Stimulated activated CD4-positive, alpha-beta T cell treated with anti-CD3 and anti-CD28 coated beads, Interleukin-2, amount 100 ng/mL, for 4 hours (primary cell): Measurements from ENCODE around the gene NCKAP5L.

Experiments
- DNase-seq: peaks from one replicate; pipeline ENCODE4 v3.0.0-alpha.2; 2020; ENCODE audit warnings: low read depth

Gene NCKAP5L

DNA sequence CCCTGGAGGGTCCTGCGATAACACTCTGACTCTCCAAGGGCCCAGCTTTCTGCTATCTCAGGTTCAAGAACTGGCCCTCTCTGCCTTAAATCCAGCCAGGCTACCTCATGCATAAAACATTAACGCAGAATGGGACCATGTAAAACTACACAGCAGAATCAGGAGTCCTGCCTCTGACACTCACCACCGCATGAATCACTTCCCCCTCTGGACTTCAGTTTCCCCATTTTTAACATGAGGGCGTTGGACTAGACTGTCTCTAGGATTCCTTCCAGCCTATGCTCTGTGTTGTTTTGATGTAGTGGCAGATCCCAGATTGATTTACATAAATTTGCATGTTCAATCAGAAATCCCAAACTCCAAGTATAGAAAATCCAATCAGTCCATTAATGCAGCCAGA is 3.3 kb downstream of the NCKAP5L start:
- DNase-seq, result no peak

DNA sequence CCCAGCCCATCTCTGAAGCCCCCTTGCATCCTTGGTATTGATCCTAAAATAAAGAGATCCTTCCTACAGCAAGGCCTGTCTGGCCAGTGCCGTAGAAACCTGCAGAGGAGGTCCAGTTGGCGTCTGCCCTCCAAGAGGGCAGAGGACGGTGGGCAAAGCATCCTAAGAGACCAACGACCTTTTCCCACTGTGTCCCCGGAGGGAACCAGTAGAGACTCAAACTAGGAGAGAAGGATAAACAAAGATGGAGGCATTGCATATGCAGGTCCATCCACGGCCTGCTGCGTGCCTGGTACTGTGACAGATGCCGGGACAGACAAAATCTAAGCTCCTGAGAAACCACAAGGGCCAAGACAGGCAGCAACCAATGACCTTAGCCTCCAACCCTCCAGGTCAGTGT is 3.8 kb downstream of the NCKAP5L start:
- DNase-seq, result no peak

DNA sequence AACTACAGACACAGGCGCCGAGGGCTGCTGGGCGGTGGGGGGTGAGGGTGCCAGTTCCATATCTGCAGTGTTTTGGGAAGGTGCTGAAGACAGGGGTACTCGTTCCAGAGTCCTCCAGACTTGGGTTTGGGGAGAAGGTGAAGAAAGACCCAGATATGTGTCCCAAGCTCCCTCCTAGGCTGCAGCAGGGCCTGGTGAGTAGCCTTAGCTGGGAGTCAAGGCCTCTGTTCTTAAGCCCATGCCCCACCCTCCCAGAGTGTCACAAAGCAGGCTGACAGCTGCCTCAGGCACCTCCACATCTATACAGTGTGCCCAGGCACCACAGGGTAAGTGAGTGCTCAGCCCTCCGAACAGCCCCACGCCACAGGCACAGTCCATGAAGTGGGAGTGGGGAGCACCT is 4.3 kb downstream of the NCKAP5L start:
- DNase-seq, result no peak

DNA sequence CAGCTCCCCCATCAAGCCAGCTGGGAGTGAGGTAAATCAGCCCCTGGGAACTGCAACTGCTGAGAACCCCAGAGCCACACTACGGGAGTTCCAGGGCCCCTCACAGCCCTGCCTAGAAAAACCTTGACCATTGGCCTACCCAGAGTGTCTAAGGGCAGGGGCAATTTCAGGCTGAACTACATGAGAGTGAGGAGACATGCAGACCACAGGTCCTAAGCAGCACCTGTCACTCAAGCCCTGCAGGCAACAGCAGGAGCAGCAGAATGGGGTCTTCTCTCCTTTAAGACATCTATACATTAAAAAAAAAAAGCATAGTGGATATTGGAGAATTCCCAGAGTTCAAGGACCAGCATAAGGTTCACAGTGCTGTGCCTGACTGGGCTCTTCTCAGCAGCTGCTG is 4.9 kb downstream of the NCKAP5L start:
- no peak for DNase-seq

DNA sequence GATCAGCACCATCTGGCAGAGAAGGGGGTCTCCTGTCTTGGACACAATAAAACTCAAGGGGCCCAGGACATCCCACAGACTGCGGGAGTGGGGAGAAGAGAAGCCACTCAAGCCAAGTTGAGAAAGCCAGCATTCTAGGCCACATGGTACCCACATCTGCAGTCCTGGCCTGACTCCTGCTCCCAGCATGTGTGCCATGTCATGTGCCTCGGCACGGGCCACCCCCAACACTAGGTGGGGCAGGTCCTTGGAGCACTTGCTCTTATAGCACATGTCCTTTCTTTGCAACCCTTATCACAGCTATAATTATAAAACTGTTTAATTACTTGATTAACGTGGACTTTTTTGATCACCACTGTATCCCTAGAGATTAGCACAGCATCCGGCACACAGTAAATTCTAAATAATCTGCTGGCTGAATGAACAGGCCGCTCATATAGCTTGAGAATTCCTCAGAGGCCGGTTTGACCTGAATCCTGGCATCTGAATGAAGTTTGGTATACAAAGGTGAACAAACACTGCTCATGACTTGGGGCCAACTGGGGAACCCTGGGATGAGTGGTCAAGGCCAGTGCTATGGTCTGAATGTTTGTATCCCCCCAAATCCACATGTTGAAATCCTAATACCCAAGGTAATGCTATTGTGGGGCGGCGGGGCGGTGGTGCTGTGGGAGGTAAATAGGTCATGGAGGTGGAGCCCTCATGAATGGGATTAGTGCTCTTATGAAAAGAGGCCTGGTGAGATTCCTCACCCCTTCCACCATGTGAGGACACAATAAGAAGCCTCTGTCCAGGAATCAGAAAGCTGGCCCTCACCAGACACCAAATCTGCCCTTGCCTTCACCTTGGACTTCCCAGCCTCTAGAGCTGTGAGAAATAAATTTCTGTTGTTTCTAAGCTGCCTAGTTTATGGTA is 6.6 kb downstream of the NCKAP5L start:
- DNase-seq, result no peak

DNA sequence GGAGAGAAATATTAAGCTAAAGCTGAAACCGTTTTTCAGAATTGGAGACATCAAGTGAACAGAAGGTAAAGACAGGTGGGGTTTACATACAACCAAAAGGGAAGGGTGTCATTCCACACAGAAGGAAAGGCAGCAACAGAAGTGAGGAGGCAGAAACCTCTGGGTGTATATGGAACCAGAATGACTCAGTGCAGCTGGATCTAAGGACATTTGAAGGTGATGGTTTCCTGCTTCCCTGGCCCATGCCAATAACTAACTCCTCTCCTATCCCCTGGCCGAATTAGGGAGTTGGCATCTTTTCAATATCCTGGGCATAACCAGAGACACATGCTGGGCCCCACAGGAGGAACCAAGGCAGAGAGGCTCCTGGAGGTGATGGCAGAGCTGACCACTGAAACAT is 8.4 kb downstream of the NCKAP5L start:
- no peak for DNase-seq

DNA sequence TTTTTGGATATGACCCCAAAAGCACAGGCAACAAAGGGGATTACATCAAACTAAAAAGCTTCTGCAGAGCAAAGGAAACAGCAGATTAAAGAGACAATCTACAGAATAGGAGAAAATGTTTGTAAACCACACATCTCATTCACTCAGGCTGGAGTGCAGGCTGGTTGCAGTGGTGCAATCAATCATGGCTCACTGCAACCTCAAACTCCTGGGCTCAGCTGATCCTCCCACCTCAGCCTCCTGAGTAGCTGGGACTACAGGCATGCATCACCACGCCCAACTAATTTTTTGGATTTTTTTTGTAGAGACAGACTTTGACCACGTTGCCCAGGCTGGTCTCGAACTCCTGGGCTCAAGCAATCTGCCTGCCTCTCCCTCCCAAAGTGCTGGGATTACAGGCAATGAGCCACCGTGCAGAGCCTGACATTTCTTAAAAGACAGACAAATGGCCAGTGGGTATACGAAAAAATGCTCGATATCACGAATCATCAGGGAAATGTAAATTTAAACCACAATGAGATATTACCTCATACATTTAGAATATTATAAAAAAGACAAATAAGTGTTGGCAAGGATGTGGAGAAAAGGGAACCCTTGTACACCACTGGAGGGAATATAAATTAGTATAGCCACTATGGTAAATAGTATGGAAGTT is 9.8 kb downstream of the NCKAP5L start:
- DNase-seq, result no peak

DNA sequence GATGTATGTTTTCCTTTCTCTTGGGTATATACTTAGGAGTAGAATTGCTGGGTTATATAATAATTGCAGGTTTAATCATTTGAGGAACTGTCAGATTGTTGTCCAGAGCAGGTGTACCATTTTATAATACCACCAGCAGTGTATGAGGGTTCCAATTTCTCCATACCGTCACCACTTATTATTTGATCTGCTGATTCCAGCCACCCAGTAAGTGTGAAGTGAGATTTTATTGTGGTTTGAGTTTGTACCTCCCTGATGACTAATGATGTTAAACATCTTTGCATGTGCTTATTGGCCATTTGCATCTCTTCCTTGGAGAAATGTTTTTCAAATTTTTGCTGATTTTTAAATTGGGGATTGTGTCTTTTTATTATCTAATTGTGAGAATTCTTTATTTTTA is 15.1 kb downstream of the NCKAP5L start:
- no peak for DNase-seq

DNA sequence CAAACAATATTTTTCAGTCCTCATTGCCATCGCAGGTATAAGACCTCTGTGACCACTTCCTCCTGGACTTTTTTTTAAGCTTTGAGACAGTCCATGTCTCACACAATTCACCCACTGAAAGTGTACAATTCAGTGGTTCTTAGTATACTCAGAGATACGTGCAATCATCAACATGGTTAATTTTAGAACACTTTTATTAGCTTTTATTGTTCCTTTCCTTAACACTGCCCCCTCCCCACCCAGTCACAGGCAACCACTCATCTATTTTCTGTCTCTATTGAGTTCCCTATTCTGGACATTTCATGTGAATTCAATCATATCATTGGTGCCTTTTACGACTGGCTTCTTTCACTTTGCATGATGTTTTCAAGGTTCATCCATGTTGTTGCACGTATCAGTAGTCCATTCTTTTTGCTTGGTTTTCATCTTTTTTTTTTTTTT is 16.2 kb downstream of the NCKAP5L start:
- no peak for DNase-seq

DNA sequence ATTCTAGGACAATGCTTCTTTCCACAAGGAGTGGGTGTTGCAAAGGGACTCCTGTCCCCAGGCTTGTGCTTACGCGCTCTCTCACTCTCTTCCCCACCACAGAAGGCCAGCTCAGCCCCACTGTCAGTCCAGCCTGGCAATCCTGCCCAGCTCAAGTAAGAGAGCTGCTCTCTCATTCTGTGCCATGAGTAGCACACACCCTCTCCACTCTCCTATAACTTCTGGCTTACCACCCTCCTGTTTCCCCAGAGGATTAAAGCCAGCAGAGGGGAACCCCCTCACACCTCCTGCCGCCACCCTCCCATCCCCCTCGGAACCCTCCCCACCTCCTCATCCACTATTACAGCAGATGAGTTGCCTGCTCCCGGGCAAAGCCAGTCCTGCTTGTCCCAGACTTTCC is 17.1 kb downstream of the NCKAP5L start:
- DNase-seq, result no peak

DNA sequence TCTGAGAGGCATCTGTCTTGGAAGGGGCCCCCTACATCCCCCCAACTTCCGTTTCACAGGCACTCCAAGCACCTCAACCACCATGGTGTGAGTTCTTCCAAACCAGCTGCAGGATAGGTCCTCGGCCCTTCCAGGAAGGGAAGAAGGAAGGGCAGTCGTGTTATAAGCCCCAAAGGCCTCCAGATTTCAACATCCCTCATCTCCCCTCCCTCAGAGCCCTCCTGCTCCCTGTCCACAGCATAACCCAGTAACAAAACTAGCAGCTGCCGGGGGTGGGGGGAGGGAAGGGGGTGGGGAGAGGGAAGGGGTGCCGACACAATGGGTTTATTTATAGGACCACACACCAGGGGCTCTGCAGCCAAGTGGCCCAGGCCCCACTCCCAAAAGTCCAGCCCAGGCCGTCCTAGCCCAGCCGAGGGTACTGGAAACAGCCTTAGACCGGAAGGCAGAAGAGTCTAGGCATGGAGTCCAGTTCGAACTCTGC is 18.3 kb downstream of the NCKAP5L start:
- no peak for DNase-seq

DNA sequence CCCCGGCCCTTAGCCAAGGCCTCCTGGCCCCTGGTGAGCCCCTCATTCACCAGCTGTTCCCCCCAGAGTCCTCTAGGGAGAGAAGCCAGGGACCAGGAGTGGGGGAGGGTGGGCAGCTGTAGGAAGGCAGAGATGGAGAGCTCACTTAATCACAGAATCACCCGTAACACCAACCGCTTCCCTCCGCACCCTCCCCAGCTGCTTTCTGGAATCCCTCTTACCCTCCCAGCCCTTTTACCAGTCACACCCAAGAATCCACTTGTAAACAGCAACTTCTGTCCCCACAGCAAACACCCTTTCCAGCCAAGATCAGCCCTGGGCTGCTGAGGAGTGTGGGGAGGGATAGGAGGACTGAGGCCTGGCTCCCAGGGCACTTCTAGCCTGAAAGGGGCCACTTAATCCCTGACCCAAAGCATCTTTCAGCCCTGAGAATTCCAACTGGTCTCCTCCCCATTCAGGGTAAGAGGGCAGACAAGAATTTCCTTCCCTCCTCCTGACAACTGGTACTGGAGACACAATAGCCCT is 18.8 kb downstream of the NCKAP5L start:
- no peak for DNase-seq

DNA sequence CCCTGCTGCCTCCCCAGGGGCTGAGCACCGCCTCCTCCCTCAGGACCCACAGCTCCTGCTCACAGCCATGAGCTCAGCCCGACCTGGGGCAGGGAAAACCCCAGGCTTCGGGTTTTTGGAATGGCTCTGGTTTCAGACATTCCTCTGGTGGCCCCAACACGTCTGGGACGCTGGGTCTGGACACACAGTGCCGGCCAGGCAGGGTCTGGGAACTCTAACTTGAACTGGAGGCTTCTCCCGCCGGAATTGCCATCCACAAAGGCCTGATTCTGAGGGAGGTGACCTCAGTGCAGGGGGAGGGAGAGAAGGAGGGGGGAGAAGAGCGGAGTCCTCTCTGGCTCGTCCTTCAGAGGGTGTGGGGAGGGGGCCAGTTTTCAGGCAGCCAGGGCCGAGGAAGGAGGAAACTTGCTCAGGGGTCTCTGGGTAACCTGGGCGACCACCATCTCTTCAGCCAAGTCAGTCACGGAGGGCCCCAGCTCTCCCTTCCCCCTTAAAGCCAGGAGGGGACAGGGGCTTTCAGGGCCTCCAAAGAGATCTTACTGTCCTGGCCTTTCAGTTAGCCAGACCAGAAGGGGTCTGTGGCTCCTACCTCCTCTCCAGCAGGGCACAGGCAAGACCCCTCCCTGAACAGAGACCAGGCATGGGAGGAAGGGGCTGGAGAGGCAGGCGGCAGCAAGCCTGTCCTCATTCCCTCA is 19.4 kb downstream of the NCKAP5L start:
- DNase-seq, result no peak

DNA sequence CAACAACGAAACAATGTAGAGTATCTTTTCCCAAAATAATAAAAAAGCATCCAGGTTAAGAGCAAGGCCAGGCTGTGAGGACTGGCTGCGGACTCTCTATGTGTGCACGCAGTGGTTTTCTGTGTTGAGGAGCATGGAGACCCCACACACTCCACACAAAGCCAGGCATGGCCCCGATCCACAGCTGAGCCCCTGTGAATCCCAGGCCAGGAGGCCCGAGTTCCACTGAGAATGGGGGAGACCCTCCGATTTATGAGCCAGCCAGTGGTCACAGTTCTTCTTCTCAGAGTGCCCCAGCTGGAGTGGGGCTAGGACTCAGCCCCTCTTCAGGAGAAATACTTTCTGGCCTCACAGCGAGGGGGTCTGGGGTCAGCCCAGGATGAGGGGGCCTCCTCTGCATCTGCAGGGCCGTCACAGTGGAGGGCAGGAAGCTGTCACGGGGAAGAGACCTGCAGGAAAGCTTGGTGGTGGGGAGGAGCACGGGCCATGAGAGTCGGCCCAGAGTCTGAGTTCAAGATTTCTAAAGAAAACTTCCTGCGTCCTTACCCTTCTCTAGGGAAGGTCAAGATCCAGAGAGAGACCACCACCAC is 20.1 kb downstream of the NCKAP5L start:
- no peak for DNase-seq

DNA sequence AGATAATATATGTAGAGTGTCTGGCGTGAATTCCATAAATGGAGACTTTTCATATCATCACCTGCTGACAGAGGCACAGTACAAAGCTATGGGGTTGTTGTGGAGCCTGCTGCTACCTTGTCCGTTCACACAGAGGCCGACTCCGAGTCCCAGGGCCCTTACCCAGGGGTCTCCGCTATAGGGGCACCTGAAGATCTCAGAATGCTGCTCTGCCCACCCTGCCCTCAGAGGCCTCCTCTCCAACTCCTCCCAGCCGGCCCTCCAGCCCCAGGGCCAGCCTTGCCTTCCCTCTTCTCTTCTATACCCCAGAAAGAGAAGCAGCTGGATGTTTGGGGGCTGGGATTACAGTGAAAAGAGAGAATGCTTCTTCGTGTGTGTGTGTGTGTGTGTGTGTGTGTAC is 21.3 kb downstream of the NCKAP5L start:
- DNase-seq, result no peak

DNA sequence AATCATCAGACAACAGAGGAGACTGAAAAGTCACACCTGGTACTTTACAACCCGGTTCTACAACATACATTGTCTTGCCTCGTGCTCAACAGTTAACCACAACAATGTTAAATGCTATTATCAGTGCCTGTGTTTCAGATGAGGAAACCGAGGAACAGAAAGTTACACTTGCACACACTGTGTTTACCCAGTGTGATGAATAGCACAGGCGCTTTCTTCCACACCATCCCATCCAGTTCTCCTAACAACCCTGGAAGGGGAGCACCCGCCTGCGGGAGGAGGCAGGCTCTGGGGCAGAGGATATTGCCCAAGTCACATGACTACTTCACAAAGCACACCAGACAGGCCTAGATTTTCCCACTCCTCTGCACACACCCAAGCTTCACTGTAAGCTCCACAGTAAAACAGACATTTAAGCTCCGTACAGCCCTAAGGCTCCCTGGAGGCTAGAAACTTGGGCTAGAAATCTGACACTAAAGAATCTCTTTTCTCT is 21.8 kb downstream of the NCKAP5L start:
- DNase-seq, result no peak

DNA sequence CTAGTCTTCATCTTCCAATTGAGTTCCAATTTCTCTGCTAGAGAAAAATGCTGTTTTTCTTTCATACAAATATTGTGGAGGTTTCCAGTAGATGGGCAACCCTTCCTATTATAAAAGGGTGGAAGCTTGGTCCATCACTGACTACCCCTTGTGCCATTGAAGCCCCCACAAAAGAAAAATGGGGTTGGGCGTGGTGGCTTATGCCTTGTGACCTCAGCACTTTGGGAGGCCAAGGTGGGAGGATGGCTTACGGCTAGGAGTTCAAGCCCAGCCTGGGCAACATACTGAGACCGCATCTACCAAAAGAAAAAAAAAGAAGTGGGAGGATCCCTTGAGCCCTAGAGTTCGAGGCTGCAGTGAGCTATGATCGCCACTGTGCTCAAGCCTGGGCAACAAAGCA is 22.8 kb downstream of the NCKAP5L start:
- no peak for DNase-seq

DNA sequence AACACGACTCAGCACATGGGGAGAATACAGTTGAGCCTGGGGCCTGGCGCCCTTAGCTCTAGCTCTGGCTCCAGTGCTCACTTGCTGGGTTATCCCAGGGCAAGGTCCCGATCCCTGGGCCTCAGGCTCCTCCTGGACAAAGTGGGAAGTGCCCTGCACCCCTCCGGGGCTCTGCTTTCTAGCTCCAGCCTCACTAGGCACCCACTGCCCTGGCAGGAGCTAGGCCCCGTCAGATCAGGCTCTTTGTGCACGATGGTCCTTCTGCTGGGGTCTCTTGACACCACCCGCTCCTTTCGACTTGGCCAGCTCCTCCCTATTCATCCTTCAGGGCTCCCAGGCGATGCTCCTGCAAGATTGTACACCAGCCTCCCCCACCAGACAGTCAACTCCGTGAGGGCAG is 23.4 kb downstream of the NCKAP5L start:
- DNase-seq, result no peak

DNA sequence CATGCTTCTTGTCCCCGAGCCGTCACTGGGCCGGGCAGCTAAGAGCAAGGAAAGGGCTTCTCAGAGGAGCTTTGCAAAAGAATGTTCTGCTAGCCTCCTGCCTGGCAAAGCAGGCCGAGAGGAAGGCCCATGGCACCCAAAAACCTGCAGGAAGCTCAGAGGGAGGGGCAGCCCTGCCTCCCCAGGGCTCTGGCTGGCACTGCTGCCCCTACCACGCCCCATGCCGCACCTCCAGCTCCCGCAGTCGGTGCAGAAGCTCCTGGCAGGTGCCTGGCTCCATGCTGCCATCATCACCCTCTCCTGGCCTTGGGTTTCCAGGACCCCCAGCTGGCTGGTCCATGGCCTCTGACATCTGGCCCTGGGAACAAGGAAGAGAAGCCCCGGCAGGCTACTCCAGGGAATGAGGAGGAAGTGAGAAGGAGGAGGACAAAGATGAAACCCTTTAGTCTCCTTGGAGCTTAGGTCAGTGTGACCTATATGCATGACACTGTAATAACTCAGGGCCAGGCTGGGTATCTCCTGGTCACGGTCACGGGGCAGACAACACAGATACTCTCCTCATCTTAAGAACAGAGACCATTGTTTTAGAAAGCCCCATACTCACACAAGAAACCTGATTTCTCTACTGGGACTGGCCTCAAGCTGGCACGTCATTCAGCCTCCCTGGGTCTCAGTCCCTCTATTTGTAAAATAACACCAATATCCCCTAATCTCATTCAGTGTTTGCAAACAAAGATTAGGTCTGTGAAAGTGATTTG is 24.3 kb downstream of the NCKAP5L start:
- DNase-seq, result no peak

DNA sequence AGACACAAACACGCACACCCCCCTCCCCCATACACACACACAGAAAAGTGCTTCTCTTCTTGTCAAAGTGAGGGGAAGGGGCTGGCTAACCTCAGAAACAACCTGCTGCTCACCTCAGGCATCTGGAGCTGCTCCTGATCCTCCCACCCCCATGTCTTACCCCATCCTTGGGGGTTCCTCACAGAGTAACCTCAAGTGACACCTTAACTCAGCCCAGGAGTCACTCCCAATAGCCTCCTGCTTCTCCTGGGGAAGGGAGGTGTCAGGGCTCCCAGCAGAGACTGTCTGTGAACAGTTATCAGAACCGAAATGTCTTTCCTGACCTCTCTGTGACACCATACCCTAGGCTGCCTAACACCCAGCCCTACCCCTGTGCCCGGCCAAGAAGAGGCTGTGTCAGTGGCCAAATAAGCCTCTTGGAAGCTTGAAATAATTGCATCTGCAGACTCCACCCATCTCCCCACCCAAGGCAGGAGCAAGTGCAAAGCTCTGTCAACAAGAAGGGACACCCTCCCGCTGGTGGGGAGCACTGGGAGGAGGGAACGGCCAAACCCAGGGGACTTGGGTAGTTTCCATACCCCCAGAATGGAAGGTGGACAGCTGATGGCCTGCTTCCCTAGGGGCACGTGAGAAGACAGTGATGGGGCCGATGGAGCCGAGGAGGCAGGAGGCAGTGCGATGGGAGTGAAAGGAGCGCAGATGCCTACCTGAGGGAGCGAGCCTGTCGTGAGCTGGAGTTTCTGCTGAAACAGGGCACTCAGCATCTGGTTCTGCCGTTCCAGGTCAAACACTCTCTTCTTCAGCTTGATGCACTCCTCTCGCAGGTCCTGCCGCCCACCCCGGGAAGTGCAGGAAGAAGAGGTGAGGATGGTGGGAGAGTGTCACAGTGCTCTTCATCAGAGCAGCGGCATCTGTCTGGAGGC is 26.8 kb downstream of the NCKAP5L start:
- DNase-seq, result no peak
